H9 (cell line): ENCODE data around the gene RAMAC. TPM values are rescaled to one million over a fixed set of nuclear protein-coding genes. Genes with fewer than 3 reads are reported as not detected.

Experiments used
- DNase-seq: peaks from one replicate; pipeline ENCODE4 v3.0.0-alpha.2; 2017
- H2AFZ ChIP-seq: one replicate; pipeline ENCODE4 v1.6.1; 2013; ENCODE audit warnings: mild to moderate bottlenecking, low read length, control low read depth, moderate library complexity
- H2AK5ac ChIP-seq: 2 replicates; pipeline ENCODE4 v1.6.1; 2013; ENCODE audit warnings: low read length, control low read depth, mixed read lengths; ENCODE audit not compliant: insufficient read length
- H2BK120ac ChIP-seq: one replicate; pipeline ENCODE4 v1.6.1; 2013; ENCODE audit warnings: low read depth, mild to moderate bottlenecking, low read length, control low read depth, inconsistent platforms; ENCODE audit not compliant: poor library complexity, severe bottlenecking
- H2BK12ac ChIP-seq: 2 replicates; pipeline ENCODE4 v1.6.1; 2013; ENCODE audit warnings: low read length, control low read depth, mixed read lengths, low read depth; ENCODE audit not compliant: insufficient read length
- H2BK15ac ChIP-seq: 2 replicates; pipeline ENCODE4 v1.6.1; 2013; ENCODE audit warnings: low read depth, low read length, control low read depth
- H2BK20ac ChIP-seq: one replicate; pipeline ENCODE4 v1.6.1; 2013; ENCODE audit warnings: low read depth, mild to moderate bottlenecking, low read length, control low read depth, inconsistent platforms; ENCODE audit not compliant: poor library complexity, severe bottlenecking
- H2BK5ac ChIP-seq: 2 replicates; pipeline ENCODE4 v1.6.1; 2013; ENCODE audit warnings: low read length, control low read depth, mixed read lengths; ENCODE audit not compliant: insufficient read length
- H3K14ac ChIP-seq: 2 replicates; pipeline ENCODE4 v1.6.1; 2013; ENCODE audit warnings: low read length, control low read depth; ENCODE audit not compliant: insufficient read depth
- H3K18ac ChIP-seq: 2 replicates; pipeline ENCODE4 v1.6.1; 2013; ENCODE audit warnings: low read depth, mild to moderate bottlenecking, mixed read lengths, low read length, control low read depth; ENCODE audit not compliant: insufficient read length
- H3K23ac ChIP-seq: 2 replicates; pipeline ENCODE4 v1.6.1; 2013; ENCODE audit warnings: low read length, control low read depth, mixed read lengths, low read depth; ENCODE audit not compliant: insufficient read length
- H3K23me2 ChIP-seq: 2 replicates; pipeline ENCODE4 v1.6.1; 2013; ENCODE audit warnings: low read depth, mild to moderate bottlenecking, mixed read lengths, low read length, control low read depth; ENCODE audit not compliant: insufficient read length, poor library complexity, severe bottlenecking
- H3K27ac ChIP-seq: 2 replicates; pipeline ENCODE4 v1.5.1; 2013; ENCODE audit warnings: low read length, control low read depth, mixed read lengths, low read depth; ENCODE audit not compliant: insufficient read length
- H3K27me3 ChIP-seq: 2 replicates; pipeline ENCODE4 v1.6.1; 2013; ENCODE audit warnings: low read length, control low read depth, inconsistent platforms; ENCODE audit not compliant: insufficient read depth
- H3K4ac ChIP-seq: 2 replicates; pipeline ENCODE4 v1.6.1; 2013; ENCODE audit warnings: low read depth, mild to moderate bottlenecking, control low read depth, inconsistent platforms, low read length, moderate library complexity
- H3K4me1 ChIP-seq: 2 replicates; pipeline ENCODE4 v1.6.1; 2013; ENCODE audit warnings: low read length, control low read depth, inconsistent platforms; ENCODE audit not compliant: insufficient read depth
- H3K4me2 ChIP-seq: 2 replicates; pipeline ENCODE4 v1.6.1; 2013; ENCODE audit warnings: low read length, control low read depth, mixed read lengths; ENCODE audit not compliant: insufficient read length, insufficient read depth
- H3K56ac ChIP-seq: 2 replicates; pipeline ENCODE4 v1.6.1; 2013; ENCODE audit warnings: low read depth, mild to moderate bottlenecking, mixed read lengths, low read length, control low read depth; ENCODE audit not compliant: insufficient read length
- H3K79me1 ChIP-seq: 2 replicates; pipeline ENCODE4 v1.6.1; 2013; ENCODE audit warnings: low read depth, mild to moderate bottlenecking, moderate library complexity, low read length, control low read depth, inconsistent platforms; ENCODE audit not compliant: insufficient read depth, poor library complexity, severe bottlenecking
- H3K79me2 ChIP-seq: 2 replicates; pipeline ENCODE4 v1.6.1; 2013; ENCODE audit warnings: low read length, control low read depth, inconsistent platforms; ENCODE audit not compliant: insufficient read depth
- H3K9ac ChIP-seq: 2 replicates; pipeline ENCODE4 v1.6.1; 2013; ENCODE audit warnings: low read length, control low read depth, mixed read lengths; ENCODE audit not compliant: insufficient read length; ENCODE audit errors: extremely low read depth
- H3K9me3 ChIP-seq: one replicate; pipeline ENCODE4 v1.6.1; 2013; ENCODE audit warnings: low read depth, low read length, inconsistent platforms; ENCODE audit not compliant: control insufficient read depth
- H3T11ph ChIP-seq: one replicate; pipeline ENCODE4 v1.6.1; 2013; ENCODE audit warnings: mild to moderate bottlenecking, low read length, control low read depth, inconsistent platforms
- H4K20me1 ChIP-seq: one replicate; pipeline ENCODE4 v1.6.1; 2013; ENCODE audit not compliant: control insufficient read depth, insufficient read length, insufficient read depth
- H4K5ac ChIP-seq: 2 replicates; pipeline ENCODE4 v1.6.1; 2013; ENCODE audit warnings: low read depth, mild to moderate bottlenecking, mixed read lengths, low read length, control low read depth; ENCODE audit not compliant: insufficient read length
- H4K8ac ChIP-seq: replicated peaks from 2 replicates; pipeline ENCODE4 v1.6.1; 2013; ENCODE audit warnings: low read length, control low read depth, mixed read lengths, low read depth; ENCODE audit not compliant: insufficient read length
- H4K91ac ChIP-seq: 2 replicates; pipeline ENCODE4 v1.6.1; 2013; ENCODE audit warnings: low read depth, mild to moderate bottlenecking, moderate library complexity, mixed read lengths, low read length, control low read depth; ENCODE audit not compliant: insufficient read length
- H3K27ac Mint-ChIP-seq, 3 experiments: 2 replicates in 2 of 3; 3 replicates in 1 of 3; pipeline ENCODE4 v1.8.0; 2020 to 2021; ENCODE audit warnings: mixed read lengths in 3 of 3, mild to moderate bottlenecking in 1 of 3, moderate library complexity in 1 of 3
- H3K27me3 Mint-ChIP-seq: 2 replicates; pipeline ENCODE4 v1.8.0; 2021; ENCODE audit warnings: low read depth, mild to moderate bottlenecking, moderate library complexity, mixed read lengths
- H3K36me3 Mint-ChIP-seq, 3 experiments: 2 replicates in 2 of 3; 3 replicates in 1 of 3; pipeline ENCODE4 v1.8.0; 2020 to 2021; ENCODE audit warnings: low read depth in 3 of 3, mixed read lengths in 3 of 3; ENCODE audit not compliant: insufficient read depth in 1 of 3
- H3K4me1 Mint-ChIP-seq, 2 experiments: 2 replicates each; pipeline ENCODE4 v1.8.0; 2020; ENCODE audit warnings: mixed read lengths in 2 of 2
- H3K4me3 Mint-ChIP-seq, 2 experiments: 2 replicates in 1 of 2; 3 replicates in 1 of 2; pipeline ENCODE4 v1.8.0; 2020 to 2021; ENCODE audit warnings: mild to moderate bottlenecking in 2 of 2, mixed read lengths in 2 of 2, moderate library complexity in 1 of 2
- H3K9me3 Mint-ChIP-seq, 2 experiments: 2 replicates in 1 of 2; 3 replicates in 1 of 2; pipeline ENCODE4 v1.8.0; 2020; ENCODE audit warnings: mild to moderate bottlenecking in 2 of 2, mixed read lengths in 2 of 2, moderate library complexity in 1 of 2
- CTCF ChIP-seq: fragments of 200-600 bp; sonication (generic); conservative IDR thresholded peaks from 3 replicates; pipeline ENCODE4 v1.8.0; 2021; ENCODE audit warnings: antibody characterized with exemption, mild to moderate bottlenecking
- WGBS: extraction: QIAGEN DNeasy Blood & Tissue Kit; methylation state at CpG from one replicate; pipeline ENCODE4 v1.1.7; 2013; ENCODE audit warnings: missing lambda C conversion rate, low lambda C conversion rate, mixed read lengths; ENCODE audit not compliant: insufficient read length; ENCODE audit errors: extremely low coverage; 5-methylcytosine and 5-hydroxymethylcytosine counted together
- total RNA-seq: library from RNA; stranded (reverse); gene quantifications from 2 replicates; pipeline ENCODE4 v1.2.1, GENCODE V29; 2021

Gene RAMAC
- total RNA-seq, 1 experiment from 2014 or later: 35.8 TPM

GRCh38 chr15:82980981-82981380, 5.0 kb upstream of the RAMAC start:
- H2BK12ac ChIP-seq: no peak overlapping the region
- H2AK5ac ChIP-seq: no peak overlapping the region
- no peak overlapping the region for H3K9ac ChIP-seq
- no peaks in the 10 kb centered on the region for H3K79me2 ChIP-seq
- H3K18ac ChIP-seq: no peak overlapping the region
- no peak overlapping the region for H3K27ac Mint-ChIP-seq
- no peak overlapping the region for H2BK5ac ChIP-seq
- H3K4ac ChIP-seq: no peak overlapping the region
- H3K9me3 ChIP-seq: no peaks in the 10 kb centered on the region
- H4K20me1 ChIP-seq: no peaks in the 10 kb centered on the region
- H2AFZ ChIP-seq: no peak overlapping the region
- peaks cover 23% of the 10 kb centered on the region for H3K27me3 Mint-ChIP-seq
- H3T11ph ChIP-seq: no peak overlapping the region
- peaks cover 6% of the 10 kb centered on the region for H3K23me2 ChIP-seq
- no peak overlapping the region for H4K8ac ChIP-seq
- TF ChIP-seq CTCF: no peak
- peaks cover 0 to 4% (median 2%) of the 10 kb centered on the region in 3 experiments; a peak in 1 of 7 replicates for H3K36me3 Mint-ChIP-seq
- no peak overlapping the region for H3K14ac ChIP-seq
- no peaks in the 10 kb centered on the region; the same call in 1 of the 2 replicates for H3K4me1 ChIP-seq
- peaks cover 0 to 5% of the 10 kb centered on the region in 2 experiments; a peak in 2 of 5 replicates for H3K9me3 Mint-ChIP-seq
- H3K23ac ChIP-seq: no peak overlapping the region
- no peak overlapping the region; the same call in 1 of the 2 replicates for H2BK15ac ChIP-seq
- H3K27ac ChIP-seq: no peak overlapping the region
- H3K79me1 ChIP-seq: no peaks in the 10 kb centered on the region
- no peak overlapping the region for H4K91ac ChIP-seq
- no CpG with 5 or more reads among the region's 2 CpGs for WGBS
- H2BK20ac ChIP-seq: no peak overlapping the region
- DNase-seq: no peak
- H2BK120ac ChIP-seq: no peak overlapping the region
- H3K4me2 ChIP-seq: no peak overlapping the region
- H3K27me3 ChIP-seq: 0 out of 2 replicates have a peak, but pooled peaks cover 3% of the 10 kb centered on the region
- H4K5ac ChIP-seq: no peak overlapping the region
- H3K4me3 Mint-ChIP-seq: no peak overlapping the region
- peaks cover 0 to 5% of the 10 kb centered on the region in 2 experiments; a peak in 2 of 4 replicates for H3K4me1 Mint-ChIP-seq
- H3K56ac ChIP-seq: no peak overlapping the region
